ENCODE results near the gene DPP9.

DPP9 gene

DNA sequence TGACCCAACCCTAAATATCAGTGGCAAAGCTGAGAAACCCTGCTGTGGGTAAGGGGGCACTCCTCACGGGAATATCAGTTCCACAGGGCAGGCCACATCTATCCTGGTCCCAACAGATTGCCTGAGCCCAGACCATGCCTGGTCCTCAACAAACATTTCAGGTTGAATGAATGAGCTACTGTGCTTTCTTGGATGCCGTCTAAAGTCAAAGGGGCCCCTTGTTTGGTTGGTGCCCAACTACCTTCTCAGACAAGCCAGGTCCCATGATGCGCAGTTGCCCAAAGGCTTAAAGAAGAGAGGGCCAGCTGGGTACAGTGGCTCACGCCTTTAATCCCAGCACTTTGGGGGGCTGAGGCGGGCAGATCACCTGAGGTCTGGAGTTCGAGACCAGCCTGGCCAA, 2.4 kb downstream of the DPP9 start:
- no peak for TF ChIP-seq GATA2 (IDR thresholded peaks at IDR 0.05; ENCODE audit: low read depth, low read length)
- TF ChIP-seq GATA3 (IDR thresholded peaks at IDR 0.05; ENCODE audit: low read depth, low read length): no peak

DNA sequence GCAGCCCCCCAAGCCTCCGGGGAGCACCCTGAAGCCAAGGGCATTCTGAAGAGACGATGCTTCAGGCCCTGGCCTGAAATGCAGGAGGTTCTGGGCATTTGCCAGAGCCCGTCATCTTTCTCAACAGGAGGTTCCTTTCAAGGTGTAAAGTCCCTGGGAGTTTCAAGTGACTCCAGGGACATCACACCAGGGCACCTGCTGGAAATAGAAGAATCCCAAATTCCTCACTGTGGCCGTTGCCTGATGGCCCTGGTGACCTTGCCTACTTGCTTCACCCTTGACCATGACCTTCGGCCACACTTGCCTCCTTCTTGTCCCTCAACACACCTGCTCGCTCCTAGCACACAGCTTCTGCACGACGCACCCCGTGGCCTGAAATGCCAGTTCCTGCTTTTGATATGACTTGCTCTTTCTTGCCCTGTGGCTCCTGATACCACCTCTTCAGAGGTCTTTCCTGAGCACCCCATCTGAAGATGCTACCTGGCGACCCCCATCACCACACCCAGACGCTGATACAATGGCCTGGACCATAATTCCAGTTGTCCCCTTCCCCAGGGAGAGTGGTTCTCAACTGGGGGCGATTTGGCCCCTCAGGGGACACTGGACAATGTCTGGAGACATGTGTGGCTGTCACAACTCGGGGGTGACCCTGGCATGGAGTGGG, 3.5 kb downstream of the DPP9 start:
- TF ChIP-seq GATA3 (IDR thresholded peaks at IDR 0.05; ENCODE audit: low read depth, low read length) (no peak), GATA2 (IDR thresholded peaks at IDR 0.05; ENCODE audit: low read depth, low read length) (no peak)

DNA sequence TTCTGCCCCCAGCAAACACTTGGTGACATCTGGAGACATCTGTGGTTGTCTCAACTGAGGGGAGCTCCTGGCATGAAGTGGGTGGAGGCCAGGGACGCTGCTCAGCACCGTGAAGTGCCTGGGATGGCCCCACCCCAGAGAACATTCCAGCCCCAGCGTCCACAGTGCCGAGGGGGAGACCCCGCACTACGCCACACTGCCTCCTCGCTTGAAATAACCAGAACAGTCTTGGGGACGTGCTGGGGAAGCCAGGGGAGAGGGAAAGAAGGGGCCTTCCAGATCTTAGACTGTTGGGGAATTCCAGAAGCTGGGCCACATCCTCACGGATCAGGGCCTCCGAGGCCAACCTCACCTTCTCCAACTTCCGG, 4.2 kb downstream of the DPP9 start:
- no peak for TF ChIP-seq GATA3 (IDR thresholded peaks at IDR 0.05; ENCODE audit: low read depth, low read length)
- TF ChIP-seq GATA2 (IDR thresholded peaks at IDR 0.05; ENCODE audit: low read depth, low read length): no peak

DNA sequence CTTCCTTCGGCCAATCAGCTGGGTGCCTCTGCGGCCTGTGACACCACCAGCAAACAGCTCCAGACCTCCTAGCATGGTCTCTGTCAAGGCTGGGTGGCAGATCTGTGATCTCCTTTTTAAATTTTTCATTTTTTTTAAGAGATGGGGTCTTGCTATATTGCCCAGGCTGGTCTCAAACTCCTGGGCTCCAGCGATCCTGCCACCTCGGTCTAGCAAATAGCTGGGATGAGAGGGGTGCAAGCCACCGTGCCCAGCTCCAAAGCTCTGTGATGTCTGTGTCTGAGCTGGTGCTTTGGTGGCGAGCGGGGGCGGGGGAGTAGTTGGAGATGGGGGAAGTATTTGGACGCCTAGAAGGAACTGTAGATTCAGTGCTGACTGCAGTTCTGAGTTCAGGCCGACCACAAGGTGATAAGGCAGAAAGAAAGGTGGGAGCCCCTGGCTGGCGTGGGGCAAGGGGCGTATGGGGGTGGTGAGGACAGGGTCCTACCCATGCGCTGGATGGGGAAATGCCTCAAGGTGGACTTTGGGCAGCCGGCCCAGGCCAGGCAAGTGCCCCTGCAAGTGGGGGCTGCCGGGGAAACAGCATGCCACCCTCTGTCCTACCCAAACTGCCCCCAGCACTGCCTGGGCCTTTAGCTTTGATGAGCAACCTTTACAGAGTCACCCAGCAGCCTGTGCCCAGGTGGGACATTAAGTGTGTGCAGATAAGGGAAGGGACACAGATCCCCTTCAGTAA, 5.5 kb downstream of the DPP9 start:
- TF ChIP-seq GATA3 (IDR thresholded peaks at IDR 0.05; ENCODE audit: low read depth, low read length) (no peak), GATA2 (IDR thresholded peaks at IDR 0.05; ENCODE audit: low read depth, low read length) (no peak)

DNA sequence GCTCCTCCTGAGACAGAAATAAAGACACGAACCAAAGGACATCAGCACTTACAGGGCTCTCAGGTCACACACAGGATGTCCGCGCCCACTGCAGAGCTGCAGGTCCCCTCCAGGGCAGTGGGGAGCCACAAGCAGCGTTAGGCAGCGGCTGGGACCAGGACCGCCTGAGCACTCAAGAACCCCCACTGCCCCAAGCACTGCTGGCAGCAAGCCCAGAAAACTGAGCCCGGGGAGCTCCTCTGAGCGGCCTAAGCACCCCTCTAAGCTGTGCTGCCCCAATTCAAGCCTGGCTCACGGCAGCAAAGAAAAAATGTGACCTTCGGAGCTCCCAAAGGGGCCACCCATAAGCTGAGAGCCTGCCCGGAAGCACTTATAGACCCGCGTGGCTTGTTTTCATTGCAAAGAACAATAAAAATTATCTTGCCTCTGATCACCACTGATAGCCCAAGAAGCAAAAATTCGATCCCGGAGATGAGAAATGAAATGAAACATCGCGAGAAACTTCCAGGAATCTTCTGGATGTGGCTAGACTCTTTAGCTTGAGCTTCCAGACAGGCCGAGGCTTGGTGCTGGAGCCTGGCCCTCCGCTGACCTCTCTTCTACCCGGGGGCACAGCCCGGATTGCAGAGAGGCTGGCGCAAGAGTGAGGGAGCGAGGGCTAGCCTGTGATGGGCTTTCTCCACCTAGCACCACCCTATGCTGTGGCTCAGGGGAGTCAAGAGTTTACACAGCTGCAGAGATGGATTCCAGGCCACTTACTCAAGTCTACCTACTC, 6.3 kb downstream of the DPP9 start:
- TF ChIP-seq GATA2 (IDR thresholded peaks at IDR 0.05; ENCODE audit: low read depth, low read length): no peak
- TF ChIP-seq GATA3 (IDR thresholded peaks at IDR 0.05; ENCODE audit: low read depth, low read length): no peak

DNA sequence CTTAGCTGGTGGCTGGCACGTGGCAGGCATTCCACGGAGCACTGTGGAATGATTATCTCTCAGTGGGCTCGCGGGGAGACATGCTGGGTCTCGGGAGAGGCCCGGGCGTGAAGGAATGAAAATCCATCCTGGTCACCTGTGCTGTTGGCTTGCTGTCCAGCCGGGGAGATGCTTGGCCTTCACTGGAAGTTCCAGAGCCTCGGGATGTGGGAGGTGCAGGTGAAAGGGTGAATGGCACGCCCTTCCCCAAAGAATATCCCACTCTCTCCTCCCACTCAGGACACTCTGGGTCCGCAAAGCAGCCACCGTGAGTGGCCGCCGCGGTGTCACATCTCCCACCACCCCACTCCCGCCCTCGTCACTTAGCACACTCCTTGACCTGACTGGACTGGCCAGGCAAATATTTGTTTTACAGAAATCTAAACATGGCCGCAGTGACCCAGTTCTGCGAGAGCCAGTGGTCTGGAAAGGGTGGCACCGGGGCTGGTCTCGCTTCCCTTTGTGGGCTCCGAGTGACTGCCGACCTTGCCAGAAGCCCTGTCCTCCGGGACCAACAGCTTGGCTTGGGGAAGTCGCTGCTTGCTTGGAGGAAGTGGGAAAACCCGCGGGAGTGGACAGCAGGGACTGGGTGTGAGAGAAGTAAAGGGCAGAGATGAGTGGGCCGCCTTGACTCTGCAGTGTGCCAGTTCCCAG, 8.0 kb downstream of the DPP9 start:
- TF ChIP-seq GATA3 (IDR thresholded peaks at IDR 0.05; ENCODE audit: low read depth, low read length): no peak

DNA sequence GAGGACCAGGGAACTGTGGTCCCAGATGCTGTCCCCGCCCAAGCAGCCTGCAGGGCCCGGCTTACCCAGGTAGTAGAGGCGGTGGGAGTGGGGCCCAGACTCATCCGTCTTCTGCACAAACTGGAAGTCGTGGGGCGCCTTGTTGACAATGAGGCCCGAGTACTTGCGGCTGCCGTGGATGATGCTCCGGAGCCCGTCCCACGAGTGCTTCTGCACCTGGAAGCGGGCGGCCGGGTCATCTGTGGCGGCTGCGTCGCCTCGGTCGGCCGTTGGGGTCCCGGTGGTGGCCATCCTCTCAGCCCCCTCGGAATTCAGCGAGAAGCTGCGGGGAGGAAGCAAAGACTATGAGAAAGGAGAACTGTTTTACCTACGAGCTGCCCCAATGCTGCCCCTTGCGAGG, 9.6 kb downstream of the DPP9 start:
- TF ChIP-seq GATA2 (IDR thresholded peaks at IDR 0.05; ENCODE audit: low read depth, low read length) (no peak), GATA3 (IDR thresholded peaks at IDR 0.05; ENCODE audit: low read depth, low read length) (no peak)

DNA sequence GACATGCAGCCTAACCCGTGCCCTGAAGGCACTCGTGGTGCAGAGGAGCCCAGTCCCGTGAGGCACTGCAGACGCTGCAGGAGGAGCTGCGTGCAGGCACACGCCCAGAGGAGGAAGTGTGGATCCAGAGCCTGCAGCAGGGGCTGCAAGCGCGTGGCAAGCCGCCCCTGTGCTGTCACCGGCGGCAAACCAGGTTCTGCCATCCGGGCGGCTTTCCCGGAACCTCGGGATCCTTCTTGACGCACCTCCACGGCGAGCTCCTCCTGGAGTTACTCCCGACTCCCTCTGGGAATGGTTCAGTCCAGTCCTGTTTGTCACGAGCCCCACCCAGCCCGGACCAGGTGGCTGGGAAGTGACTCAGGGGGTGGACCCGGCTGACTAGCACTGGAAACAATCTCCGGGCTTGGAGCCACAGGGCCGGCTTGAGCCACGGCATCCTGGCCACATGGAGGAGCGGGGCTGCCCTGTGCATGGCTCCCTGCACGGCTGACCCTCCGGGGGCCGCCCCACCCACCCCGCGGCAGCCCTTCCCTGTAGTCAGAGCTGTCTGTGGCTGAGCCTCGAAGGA, 10.2 kb downstream of the DPP9 start:
- TF ChIP-seq GATA2 (IDR thresholded peaks at IDR 0.05; ENCODE audit: low read depth, low read length): no peak
- no peak for TF ChIP-seq GATA3 (IDR thresholded peaks at IDR 0.05; ENCODE audit: low read depth, low read length)

DNA sequence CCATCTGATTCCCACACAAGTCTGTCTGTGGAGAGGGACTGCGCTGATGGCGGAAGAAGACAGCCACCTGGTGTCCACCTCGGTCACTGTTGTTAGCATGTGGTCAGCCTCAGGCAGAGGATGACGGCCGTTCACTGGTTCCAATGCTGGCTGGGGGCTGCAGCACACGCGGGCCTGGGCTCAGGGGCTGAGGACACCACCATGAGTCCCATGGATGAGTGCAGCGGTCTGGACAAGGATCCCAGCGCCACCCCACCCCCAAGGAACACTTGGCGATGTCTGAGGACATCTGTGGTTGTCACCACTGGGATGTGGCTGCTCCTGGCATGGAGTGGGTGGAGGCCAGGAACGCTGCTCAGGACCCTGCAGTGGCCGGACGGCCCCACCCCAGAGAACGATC, 10.9 kb downstream of the DPP9 start:
- TF ChIP-seq GATA2 (IDR thresholded peaks at IDR 0.05; ENCODE audit: low read depth, low read length) (no peak), GATA3 (IDR thresholded peaks at IDR 0.05; ENCODE audit: low read depth, low read length) (no peak)

DNA sequence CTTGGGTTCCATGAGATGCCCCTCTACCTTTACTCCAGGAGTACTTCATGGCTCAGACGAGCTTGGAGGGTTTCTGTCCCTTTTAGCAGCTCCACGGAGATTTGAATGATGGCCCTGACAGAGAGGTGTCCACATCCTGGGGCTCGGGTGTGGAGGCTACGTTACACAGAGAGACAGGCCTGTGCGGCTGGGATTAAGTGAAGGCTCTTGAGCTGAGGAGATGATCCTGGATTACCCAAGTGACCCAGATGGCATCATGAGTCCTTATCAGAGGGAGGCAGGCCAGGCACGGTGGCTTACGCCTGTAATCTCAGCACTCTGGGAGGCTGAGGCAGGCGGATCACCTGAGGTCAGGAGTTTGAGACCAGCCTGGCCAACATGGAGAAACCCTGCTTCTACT, 12.4 kb downstream of the DPP9 start:
- TF ChIP-seq GATA2 (IDR thresholded peaks at IDR 0.05; ENCODE audit: low read depth, low read length) (no peak), GATA3 (IDR thresholded peaks at IDR 0.05; ENCODE audit: low read depth, low read length) (no peak)

DNA sequence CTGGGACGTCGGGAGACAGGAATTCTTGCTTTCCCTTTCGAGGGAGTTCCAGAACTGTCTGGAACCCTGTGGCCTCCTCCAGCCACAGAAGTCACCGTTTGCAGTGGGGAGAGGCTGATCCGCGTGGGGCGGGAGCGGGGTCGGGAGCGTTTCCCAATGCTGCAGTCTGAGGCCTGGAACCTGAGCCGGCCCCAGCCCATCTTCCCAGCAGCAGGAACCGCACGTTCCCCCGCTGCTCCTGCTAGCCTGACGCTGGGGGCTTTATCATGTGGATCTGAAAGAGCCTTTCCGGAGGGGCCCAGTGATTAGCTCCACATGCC, 13.4 kb downstream of the DPP9 start:
- TF ChIP-seq GATA3 (IDR thresholded peaks at IDR 0.05; ENCODE audit: low read depth, low read length): no peak
- no peak for TF ChIP-seq GATA2 (IDR thresholded peaks at IDR 0.05; ENCODE audit: low read depth, low read length)

DNA sequence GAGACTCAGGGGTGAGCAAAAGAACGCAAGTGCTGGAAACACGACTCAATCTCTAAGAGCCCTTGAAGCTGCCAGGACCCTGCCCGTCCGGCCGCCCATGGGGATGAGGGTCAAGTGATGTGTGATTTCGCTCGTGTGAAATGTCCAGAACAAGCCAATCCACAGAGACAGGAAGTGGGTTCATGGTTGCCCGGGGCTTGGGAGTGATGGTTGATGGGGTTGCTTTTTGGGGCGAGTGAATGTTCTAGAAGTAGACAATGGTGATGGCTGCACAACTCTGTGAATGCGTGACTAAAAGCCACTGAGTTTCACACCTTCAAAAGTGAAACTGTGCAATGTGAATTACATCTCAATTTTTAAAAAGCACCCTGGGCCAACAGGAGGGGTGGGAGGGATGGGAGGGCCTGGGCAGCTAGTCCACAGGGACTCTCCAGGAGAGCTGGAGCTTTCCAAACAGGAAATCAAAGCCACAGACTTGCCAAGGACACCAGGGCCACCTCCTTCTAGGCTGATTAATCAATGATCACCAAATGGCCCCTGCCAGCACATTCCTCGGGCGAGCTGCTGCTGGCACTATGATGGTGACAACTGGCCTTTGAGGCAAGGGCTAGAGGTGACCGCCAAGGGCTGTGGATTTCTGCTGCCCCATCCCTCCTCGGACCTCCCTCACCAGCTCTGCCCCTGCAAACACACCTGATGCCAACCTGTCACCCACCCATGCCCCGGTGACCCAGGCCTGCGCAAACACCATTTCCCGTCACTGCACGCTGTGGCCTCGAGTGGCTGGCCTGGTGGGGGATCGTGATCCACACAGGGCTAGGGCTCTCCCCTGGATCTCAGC, 14.0 kb downstream of the DPP9 start:
- no peak for TF ChIP-seq GATA2 (IDR thresholded peaks at IDR 0.05; ENCODE audit: low read depth, low read length)
- no peak for TF ChIP-seq GATA3 (IDR thresholded peaks at IDR 0.05; ENCODE audit: low read depth, low read length)

DNA sequence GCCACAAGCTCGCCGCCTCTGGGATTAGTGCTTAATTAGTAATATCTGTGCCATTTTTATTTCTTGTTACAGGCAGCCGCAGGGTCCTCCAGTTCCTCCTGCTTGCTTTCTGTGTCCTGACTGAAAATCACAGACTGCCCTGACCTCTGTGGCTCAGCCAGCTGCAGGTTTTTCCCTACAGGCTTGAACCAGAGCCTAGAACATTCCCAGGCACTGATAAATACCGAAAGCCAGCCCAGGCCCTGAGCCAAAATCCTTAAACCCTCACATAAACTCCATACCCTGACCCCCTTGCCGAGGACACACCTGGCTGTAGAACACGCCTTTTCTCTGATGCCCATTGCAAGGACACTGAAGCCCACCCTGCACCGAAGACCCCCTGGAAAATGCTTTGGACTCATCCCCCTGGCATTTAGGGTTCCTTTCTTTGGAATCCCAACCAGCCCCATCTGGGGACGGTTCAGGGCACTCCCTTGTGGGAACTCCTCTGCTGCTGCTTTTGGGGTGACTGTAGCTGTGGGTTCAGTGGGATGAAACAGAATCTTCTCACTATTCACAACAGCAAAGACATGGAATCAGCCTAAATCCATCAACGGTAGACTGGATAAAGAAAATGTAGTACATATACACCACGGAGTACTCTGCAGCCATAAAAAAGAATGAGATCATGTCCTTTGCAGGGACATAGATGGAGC, 15.5 kb downstream of the DPP9 start:
- TF ChIP-seq GATA3 (IDR thresholded peaks at IDR 0.05; ENCODE audit: low read depth, low read length) (no peak), GATA2 (IDR thresholded peaks at IDR 0.05; ENCODE audit: low read depth, low read length) (no peak)
